Effector memory CD8-positive, alpha-beta T cell (primary cell): ENCODE results near the gene OSGEP.
"Not testable (repeated sequence)": the region's sequence is repeated elsewhere in the genome, so short reads cannot be mapped to it uniquely, and the experiment has no call there.

Source experiments
- ATAC-seq: fragments of 150-1000 bp; cut with Tn5 transposase; replicated peaks from 2 replicates; pipeline ENCODE4 v1.10.0; 2021; ENCODE audit warnings: mild to moderate bottlenecking, moderate library complexity
- DNase-seq, 3 experiments: peaks; one replicate each; pipeline ENCODE4 v3.0.0; 2021
- H3K27ac Mint-ChIP-seq, 2 donors: one replicate each; pipeline ENCODE4 v1.8.0; 2022; ENCODE audit warnings: mild to moderate bottlenecking in 2 of 2, mixed read lengths in 2 of 2, moderate library complexity in 2 of 2
- H3K27me3 Mint-ChIP-seq, 2 donors: one replicate each; pipeline ENCODE4 v1.8.0; 2022; ENCODE audit warnings: mixed read lengths in 2 of 2
- H3K36me3 Mint-ChIP-seq: one replicate; pipeline ENCODE4 v1.8.0; 2022; ENCODE audit warnings: mild to moderate bottlenecking, moderate library complexity, mixed read lengths; ENCODE audit not compliant: insufficient read depth
- H3K4me1 Mint-ChIP-seq, 2 donors: one replicate each; pipeline ENCODE4 v1.8.0; 2022; ENCODE audit warnings: low read depth in 2 of 2, mixed read lengths in 2 of 2
- H3K4me3 Mint-ChIP-seq, 2 donors: one replicate each; pipeline ENCODE4 v1.8.0; 2022; ENCODE audit warnings: mild to moderate bottlenecking in 2 of 2, mixed read lengths in 2 of 2, moderate library complexity in 2 of 2
- H3K9me3 Mint-ChIP-seq, 2 donors: one replicate each; pipeline ENCODE4 v1.8.0; 2022; ENCODE audit warnings: mixed read lengths in 2 of 2

Gene OSGEP

GRCh38 chr14:20460458-20461224, 6.0 kb upstream of the OSGEP start:
- Mint-ChIP-seq H3K9me3 (no peaks in the 10 kb centered on the region), H3K36me3 (peaks cover 38% of the 10 kb centered on the region), H3K4me1 (peaks cover 22% of the 10 kb centered on the region in 2 donors), H3K4me3 (peak overlapping the region; percentile 77 to 91), H3K27me3 (no peaks in the 10 kb centered on the region), H3K27ac (peak overlapping the region; percentile 95 to 97)
- ATAC-seq (peak; percentile 12), DNase-seq (peak in 2 of 3 experiments; percentile 47 to 49)

- Mint-ChIP-seq H3K27ac (no peak overlapping the region), H3K9me3 (no peaks in the 10 kb centered on the region), H3K27me3 (no peaks in the 10 kb centered on the region), H3K4me3 (no peak overlapping the region), H3K4me1 (peaks cover 22% of the 10 kb centered on the region in 2 donors), H3K36me3 (peaks cover 38% of the 10 kb centered on the region)
- no peak for DNase-seq
- no peak for ATAC-seq
Observed at GRCh38 chr14:20458031-20458789, 3.6 kb upstream of the OSGEP start.

GRCh38 chr14:20456971-20457370, 2.4 kb upstream of the OSGEP start:
- no peak for ATAC-seq
- Mint-ChIP-seq H3K36me3 (peaks cover 46% of the 10 kb centered on the region), H3K27ac (no peak overlapping the region), H3K9me3 (no peaks in the 10 kb centered on the region), H3K4me1 (peaks cover 25 to 26% of the 10 kb centered on the region in 2 donors), H3K4me3 (no peak overlapping the region), H3K27me3 (no peaks in the 10 kb centered on the region)
- no peak for DNase-seq

- Mint-ChIP-seq H3K4me3 (no peak overlapping the region), H3K9me3 (no peaks in the 10 kb centered on the region), H3K4me1 (peaks cover 19% of the 10 kb centered on the region in 2 donors), H3K27ac (no peak overlapping the region), H3K27me3 (no peaks in the 10 kb centered on the region), H3K36me3 (peaks cover 46% of the 10 kb centered on the region)
- no peak for DNase-seq
- peak; percentile 63 for ATAC-seq
Observed at GRCh38 chr14:20455355-20456300, 1.0 kb upstream of the OSGEP start.

GRCh38 chr14:20452831-20453230, 1.8 kb downstream of the OSGEP start:
- not testable (repeated sequence) for DNase-seq, H3K9me3 Mint-ChIP-seq, ATAC-seq, H3K27me3 Mint-ChIP-seq
- Mint-ChIP-seq H3K36me3 (peaks cover 46% of the 10 kb centered on the region), H3K4me3 (peak overlapping the region in 1 of 2 donors; percentile 20), H3K27ac (peak overlapping the region in 1 of 2 donors; percentile 55), H3K4me1 (peaks cover 8 to 12% of the 10 kb centered on the region in 2 donors)

- peaks cover 0 to 4% of the 10 kb centered on the region in 2 donors for H3K4me1 Mint-ChIP-seq
- ATAC-seq (no peak), DNase-seq (no peak)
- H3K9me3 Mint-ChIP-seq, result no peaks in the 10 kb centered on the region
- H3K4me3 Mint-ChIP-seq, result no peak overlapping the region
- no peaks in the 10 kb centered on the region for H3K27me3 Mint-ChIP-seq
- H3K27ac Mint-ChIP-seq, result no peak overlapping the region
- H3K36me3 Mint-ChIP-seq, result peaks cover 51% of the 10 kb centered on the region
Observed at GRCh38 chr14:20446889-20447288, 7.7 kb downstream of the OSGEP start.

GRCh38 chr14:20443650-20444049, 11.0 kb downstream of the OSGEP start:
- not testable (repeated sequence) for H3K27me3 Mint-ChIP-seq, H3K27ac Mint-ChIP-seq, H3K9me3 Mint-ChIP-seq, H3K4me3 Mint-ChIP-seq, H3K4me1 Mint-ChIP-seq, DNase-seq, ATAC-seq
- H3K36me3 Mint-ChIP-seq, result peaks cover 21% of the 10 kb centered on the region

GRCh38 chr14:20441461-20441860, 13.2 kb downstream of the OSGEP start:
- H3K4me1 Mint-ChIP-seq, result peaks cover 6 to 7% of the 10 kb centered on the region in 2 donors
- peaks cover 0 to 5% of the 10 kb centered on the region in 2 donors for H3K27me3 Mint-ChIP-seq
- peak overlapping the region in 1 of 2 donors; percentile 41 for H3K27ac Mint-ChIP-seq
- no peak for DNase-seq
- no peaks in the 10 kb centered on the region for H3K9me3 Mint-ChIP-seq
- ATAC-seq, result no peak
- H3K4me3 Mint-ChIP-seq, result no peak overlapping the region
- H3K36me3 Mint-ChIP-seq, result no peaks in the 10 kb centered on the region

- Mint-ChIP-seq H3K4me3 (peak overlapping the region in 1 of 2 donors; percentile 28), H3K27ac (peak overlapping the region in 1 of 2 donors; percentile 41), H3K4me1 (peaks cover 6 to 7% of the 10 kb centered on the region in 2 donors), H3K36me3 (no peaks in the 10 kb centered on the region), H3K9me3 (no peaks in the 10 kb centered on the region), H3K27me3 (peaks cover 0 to 7% of the 10 kb centered on the region in 2 donors)
- peak; percentile 87 for ATAC-seq
- DNase-seq, result peak in 1 of 3 experiments; percentile 7
Observed at GRCh38 chr14:20440882-20441281, 13.7 kb downstream of the OSGEP start.

- H3K9me3 Mint-ChIP-seq, result no peaks in the 10 kb centered on the region
- peak overlapping the region in 1 of 2 donors; percentile 41 for H3K27ac Mint-ChIP-seq
- H3K36me3 Mint-ChIP-seq, result no peaks in the 10 kb centered on the region
- no peak for DNase-seq
- peaks cover 6 to 7% of the 10 kb centered on the region in 2 donors for H3K4me1 Mint-ChIP-seq
- H3K27me3 Mint-ChIP-seq, result peaks cover 0 to 7% of the 10 kb centered on the region in 2 donors
- no peak for ATAC-seq
- H3K4me3 Mint-ChIP-seq, result no peak overlapping the region
Observed at GRCh38 chr14:20440465-20440864, 14.1 kb downstream of the OSGEP start.

- Mint-ChIP-seq H3K4me1 (peaks cover 6 to 7% of the 10 kb centered on the region in 2 donors), H3K4me3 (no peak overlapping the region), H3K9me3 (no peaks in the 10 kb centered on the region), H3K27me3 (peaks cover 0 to 7% of the 10 kb centered on the region in 2 donors), H3K27ac (no peak overlapping the region), H3K36me3 (no peaks in the 10 kb centered on the region)
- ATAC-seq (no peak), DNase-seq (no peak)
Observed at GRCh38 chr14:20438664-20439063, 15.9 kb downstream of the OSGEP start.

GRCh38 chr14:20436363-20436755, 18.3 kb downstream of the OSGEP start:
- H3K36me3 Mint-ChIP-seq, result no peaks in the 10 kb centered on the region
- no peak overlapping the region for H3K4me3 Mint-ChIP-seq
- H3K4me1 Mint-ChIP-seq, result peaks cover 6 to 7% of the 10 kb centered on the region in 2 donors
- H3K27me3 Mint-ChIP-seq, result peaks cover 0 to 7% of the 10 kb centered on the region in 2 donors
- no peaks in the 10 kb centered on the region for H3K9me3 Mint-ChIP-seq
- no peak for ATAC-seq
- no peak for DNase-seq
- H3K27ac Mint-ChIP-seq, result no peak overlapping the region
